Right lobe of liver (tissue), 4 donors: ENCODE measurements around the gene SMYD4.

Source experiments
- POLR2A ChIP-seq: fragments of 450-650 bp; IDR thresholded peaks from one replicate; pipeline ENCODE4 v1.6.1; 2017; ENCODE audit warnings: antibody characterized with exemption, mild to moderate bottlenecking
- TF ChIP-seq, protein P1 (sequence below), 4 donors: fragments of 200-600 bp in 3 of 4; fragments of 450-650 bp in 1 of 4; IDR thresholded peaks; one replicate each; pipeline versions ENCODE4 v1.5.1 to v1.8.0; 2016 to 2022; ENCODE audit warnings: antibody characterized with exemption in 4 of 4, mild to moderate bottlenecking in 2 of 4
- donor health status: DM: no; HTN: no; CAD: no.
- donor health status: DM: no; HTN: no; CAD: no.
- donor health status: DM: no; HTN: yes; CAD: no.

DNA sequence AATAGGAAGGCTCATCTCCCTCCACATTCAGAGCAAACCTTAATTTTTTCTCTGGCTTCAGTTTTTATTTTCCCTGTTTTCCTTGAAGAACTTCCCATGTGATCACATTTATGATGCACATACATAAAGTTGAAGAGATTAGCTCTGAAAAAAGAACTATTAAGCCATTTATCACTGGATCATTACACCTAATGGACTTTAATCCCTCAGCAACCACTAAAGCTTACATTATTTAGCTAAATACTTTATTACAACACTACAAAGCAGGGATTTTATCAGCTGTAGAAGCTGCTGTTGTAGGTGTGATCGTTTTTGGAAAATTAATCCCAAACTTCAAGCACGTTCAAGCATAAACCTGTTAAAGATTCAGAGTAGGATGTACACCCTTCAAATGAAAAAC lies 21.1 kb downstream of the SMYD4 start:
- TF ChIP-seq, protein P1, sequence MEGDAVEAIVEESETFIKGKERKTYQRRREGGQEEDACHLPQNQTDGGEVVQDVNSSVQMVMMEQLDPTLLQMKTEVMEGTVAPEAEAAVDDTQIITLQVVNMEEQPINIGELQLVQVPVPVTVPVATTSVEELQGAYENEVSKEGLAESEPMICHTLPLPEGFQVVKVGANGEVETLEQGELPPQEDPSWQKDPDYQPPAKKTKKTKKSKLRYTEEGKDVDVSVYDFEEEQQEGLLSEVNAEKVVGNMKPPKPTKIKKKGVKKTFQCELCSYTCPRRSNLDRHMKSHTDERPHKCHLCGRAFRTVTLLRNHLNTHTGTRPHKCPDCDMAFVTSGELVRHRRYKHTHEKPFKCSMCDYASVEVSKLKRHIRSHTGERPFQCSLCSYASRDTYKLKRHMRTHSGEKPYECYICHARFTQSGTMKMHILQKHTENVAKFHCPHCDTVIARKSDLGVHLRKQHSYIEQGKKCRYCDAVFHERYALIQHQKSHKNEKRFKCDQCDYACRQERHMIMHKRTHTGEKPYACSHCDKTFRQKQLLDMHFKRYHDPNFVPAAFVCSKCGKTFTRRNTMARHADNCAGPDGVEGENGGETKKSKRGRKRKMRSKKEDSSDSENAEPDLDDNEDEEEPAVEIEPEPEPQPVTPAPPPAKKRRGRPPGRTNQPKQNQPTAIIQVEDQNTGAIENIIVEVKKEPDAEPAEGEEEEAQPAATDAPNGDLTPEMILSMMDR (IDR thresholded peaks at IDR 0.05), result no peak
- TF ChIP-seq POLR2A, result no peak
